HepG2 (cell line): ENCODE results near the gene TNNI3. TPM values are rescaled to one million over a fixed set of nuclear protein-coding genes. Genes with fewer than 3 reads are reported as not detected.
A peak's percentile ranks its signal among the peaks of the same experiment; 100 is the strongest.

Source experiments
- CHD2 ChIP-seq: IDR thresholded peaks from 2 replicates; pipeline ENCODE4 v1.6.1; 2011; ENCODE audit warnings: low read depth, low read length, improper control_type of control experiment
- GZF1 ChIP-seq: sonication (generic); formaldehyde crosslinking; IDR thresholded peaks from 2 replicates; pipeline ENCODE4 v1.5.1; 2020; ENCODE audit warnings: mild to moderate bottlenecking, missing genetic modification reagents
- HIVEP1 ChIP-seq: sonication (generic); formaldehyde crosslinking; IDR thresholded peaks from 2 replicates; pipeline ENCODE4 v1.4.0; 2020; ENCODE audit warnings: mild to moderate bottlenecking, missing genetic modification reagents
- KLF16 ChIP-seq, 2 experiments: sonication (generic) in 1 of 2; formaldehyde crosslinking in 1 of 2; IDR thresholded peaks; 2 replicates each; pipeline versions ENCODE4 v1.6.1 to v1.8.0; 2016 to 2023; ENCODE audit warnings: missing genetic modification reagents in 2 of 2, missing compliant biosample characterization in 1 of 2
- MAFK ChIP-seq, 2 experiments: IDR thresholded peaks in 1 of 2; conservative IDR thresholded peaks in 1 of 2; 2 replicates each; pipeline ENCODE4 v1.6.1; 2011; ENCODE audit warnings: improper control_type of control experiment in 2 of 2, low read length in 2 of 2
- MBNL3 ChIP-seq: fragments of 250-450 bp; sonication (Bioruptor Pico); conservative IDR thresholded peaks from 2 replicates; pipeline ENCODE4 v1.8.0; 2022; ENCODE audit warnings: mild to moderate bottlenecking, inconsistent platforms
- MXD4 ChIP-seq: IDR thresholded peaks from 2 replicates; pipeline ENCODE4 v1.6.1; 2016; ENCODE audit warnings: mild to moderate bottlenecking, missing biosample characterization, missing genetic modification reagents
- NR2F6 ChIP-seq, 2 experiments: IDR thresholded peaks; 2 replicates each; pipeline ENCODE4 v1.6.1; 2016; ENCODE audit warnings: antibody characterized with exemption in 1 of 2, mild to moderate bottlenecking in 1 of 2
- POLR2AphosphoS5 ChIP-seq: IDR thresholded peaks from 2 replicates; pipeline ENCODE4 v1.6.1; 2012; ENCODE audit warnings: low read depth, low read length
- RFXANK ChIP-seq: IDR thresholded peaks from 2 replicates; pipeline ENCODE4 v1.6.1; 2016
- ZNF160 ChIP-seq: sonication (generic); formaldehyde crosslinking; IDR thresholded peaks from 2 replicates; pipeline ENCODE4 v1.8.0; 2022; ENCODE audit warnings: mild to moderate bottlenecking, inconsistent platforms, missing genetic modification reagents
- ZNF331 ChIP-seq: sonication (generic); formaldehyde crosslinking; IDR thresholded peaks from 2 replicates; pipeline ENCODE4 v1.4.0; 2020; ENCODE audit warnings: missing genetic modification reagents
- ZNF354B ChIP-seq: sonication (generic); formaldehyde crosslinking; IDR thresholded peaks from 2 replicates; pipeline ENCODE4 v1.8.0; 2022; ENCODE audit warnings: mild to moderate bottlenecking, missing genetic modification reagents
- ZNF430 ChIP-seq: sonication (generic); formaldehyde crosslinking; IDR thresholded peaks from 2 replicates; pipeline ENCODE4 v1.9.0; 2021; ENCODE audit warnings: mild to moderate bottlenecking, missing genetic modification reagents
- ZNF614 ChIP-seq: IDR thresholded peaks from 2 replicates; pipeline ENCODE4 v1.6.1; 2018; ENCODE audit warnings: missing biosample characterization, missing genetic modification reagents, inconsistent platforms, borderline replicate concordance
- ZNF615 ChIP-seq: sonication (generic); formaldehyde crosslinking; IDR thresholded peaks from 2 replicates; pipeline ENCODE4 v1.5.0; 2020; ENCODE audit warnings: mild to moderate bottlenecking, missing genetic modification reagents, borderline replicate concordance
- ZNF703 ChIP-seq: sonication (generic); formaldehyde crosslinking; IDR thresholded peaks from 2 replicates; pipeline ENCODE4 v1.5.1; 2020; ENCODE audit warnings: missing genetic modification reagents, mild to moderate bottlenecking, moderate library complexity, borderline replicate concordance
- ZSCAN29 ChIP-seq: sonication (generic); formaldehyde crosslinking; conservative IDR thresholded peaks from 2 replicates; pipeline ENCODE4 v1.4.0; 2020; ENCODE audit warnings: mild to moderate bottlenecking, missing genetic modification reagents
- polyA plus RNA-seq, 8 experiments: library from polyadenylated mRNA; depleted of rRNA in 3 of 8; stranded (reverse) in 7 of 8; unstranded in 1 of 8; fragments of >200 nt; fragmentation: Illumina TruSeq in 4 of 8; extraction: Trizol in 4 of 8; gene quantifications; 2 replicates each; pipeline versions ENCODE4 v1.2.1 to v1.2.3, GENCODE V29; 2011 to 2016; ENCODE audit warnings: low read depth in 4 of 8, missing spikeins in 1 of 8, mixed read lengths in 1 of 8; ENCODE audit not compliant: insufficient read depth in 1 of 8
- total RNA-seq, 5 experiments: library from RNA; depleted of rRNA; stranded (reverse); fragments of >200 nt; fragmentation: Illumina TruSeq; extraction: Trizol; gene quantifications; 2 replicates each; pipeline ENCODE4 v1.2.3, GENCODE V29; 2016; ENCODE audit warnings: low read depth in 1 of 5
- TF ChIP-seq, protein P1 (sequence below): sonication (generic); formaldehyde crosslinking; IDR thresholded peaks from 2 replicates; pipeline ENCODE4 v1.4.0; 2020; ENCODE audit warnings: missing genetic modification reagents
- TF ChIP-seq, protein P2 (sequence below): IDR thresholded peaks from 2 replicates; pipeline ENCODE4 v1.6.1; 2012; ENCODE audit warnings: inconsistent platforms
- TF ChIP-seq, protein P3 (sequence below): sonication (generic); formaldehyde crosslinking; IDR thresholded peaks from 2 replicates; pipeline ENCODE4 v1.5.0; 2020; ENCODE audit warnings: missing genetic modification reagents
- TF ChIP-seq, protein P4 (sequence below): IDR thresholded peaks from 2 replicates; pipeline ENCODE4 v1.6.1; 2016; ENCODE audit warnings: low read depth, borderline replicate concordance
- TF ChIP-seq, protein P5 (sequence below): sonication (generic); formaldehyde crosslinking; IDR thresholded peaks from 2 replicates; pipeline ENCODE4 v1.4.0; 2020; ENCODE audit warnings: missing genetic modification reagents
- TF ChIP-seq, protein P6 (sequence below): sonication (generic); formaldehyde crosslinking; conservative IDR thresholded peaks from 2 replicates; pipeline ENCODE4 v1.4.0; 2020; ENCODE audit warnings: missing genetic modification reagents

The TNNI3 gene
- total and polyA plus RNA-seq, 2 of the 13 experiments (the other 11 are each of a cell fraction or from before 2014, with no cell fraction given): 3.5 to 3.7 TPM

DNA sequence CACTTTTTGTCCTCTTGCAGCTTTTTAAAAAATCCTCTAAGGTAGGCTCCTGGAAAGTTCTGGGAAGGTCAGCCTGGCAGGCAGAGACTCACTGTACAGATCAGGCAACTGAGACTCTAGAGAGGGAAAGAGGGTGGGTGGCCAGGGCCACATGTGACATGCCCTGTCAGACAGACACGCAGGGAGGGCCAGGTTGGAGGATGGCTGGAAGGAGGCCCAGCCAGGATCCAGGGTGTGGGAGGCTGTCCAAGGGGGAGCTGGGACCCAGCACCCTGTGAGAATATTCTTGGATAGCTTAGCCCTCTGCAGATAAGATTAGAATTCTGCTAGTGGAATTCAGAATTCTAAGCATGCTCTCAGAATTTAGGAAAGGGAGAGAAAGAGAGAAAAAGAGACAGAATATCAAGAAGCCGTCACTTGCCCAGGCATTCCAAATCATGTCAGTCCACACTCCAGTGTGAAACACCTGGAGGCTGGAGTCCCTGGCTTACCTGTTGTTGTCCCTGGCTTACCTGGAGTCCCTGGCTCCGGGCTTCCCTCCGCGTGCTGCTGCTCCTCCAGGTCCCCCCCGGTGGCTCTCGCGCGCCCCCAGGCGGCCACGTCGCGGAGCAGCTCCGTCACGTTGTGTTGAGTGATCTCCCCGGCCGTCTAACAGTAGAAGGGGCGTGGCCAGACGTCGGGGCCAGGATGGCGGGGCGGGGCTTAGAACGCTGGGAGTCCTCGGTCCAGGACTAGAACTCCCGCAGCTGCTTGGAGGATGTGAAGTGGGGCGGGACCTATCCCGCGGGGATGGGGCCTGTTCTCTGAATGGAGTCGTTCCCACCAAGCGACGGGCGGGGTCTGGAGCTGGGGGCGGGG is 2.8 kb upstream of the TNNI3 start (continued):
- TF ChIP-seq, protein P1, sequence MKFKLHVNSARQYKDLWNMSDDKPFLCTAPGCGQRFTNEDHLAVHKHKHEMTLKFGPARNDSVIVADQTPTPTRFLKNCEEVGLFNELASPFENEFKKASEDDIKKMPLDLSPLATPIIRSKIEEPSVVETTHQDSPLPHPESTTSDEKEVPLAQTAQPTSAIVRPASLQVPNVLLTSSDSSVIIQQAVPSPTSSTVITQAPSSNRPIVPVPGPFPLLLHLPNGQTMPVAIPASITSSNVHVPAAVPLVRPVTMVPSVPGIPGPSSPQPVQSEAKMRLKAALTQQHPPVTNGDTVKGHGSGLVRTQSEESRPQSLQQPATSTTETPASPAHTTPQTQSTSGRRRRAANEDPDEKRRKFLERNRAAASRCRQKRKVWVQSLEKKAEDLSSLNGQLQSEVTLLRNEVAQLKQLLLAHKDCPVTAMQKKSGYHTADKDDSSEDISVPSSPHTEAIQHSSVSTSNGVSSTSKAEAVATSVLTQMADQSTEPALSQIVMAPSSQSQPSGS (CRISPR knock-in tag): no peak; the same call in 1 of the 2 replicates
- TF ChIP-seq, protein P2, sequence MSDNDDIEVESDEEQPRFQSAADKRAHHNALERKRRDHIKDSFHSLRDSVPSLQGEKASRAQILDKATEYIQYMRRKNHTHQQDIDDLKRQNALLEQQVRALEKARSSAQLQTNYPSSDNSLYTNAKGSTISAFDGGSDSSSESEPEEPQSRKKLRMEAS: peak; percentile 63
- TF ChIP-seq HIVEP1 (CRISPR knock-in tag) (no peak), KLF16 (CRISPR knock-in tag; IDR thresholded peaks at IDR 0.05) (0 out of 4 replicates have a peak, but pooled peaks of 1 of the 2 experiments have one; percentile 29), MBNL3 (CRISPR knock-in tag) (no peak), ZNF331 (peak; percentile 26; the same call in 1 of the 2 replicates), POLR2AphosphoS5 (no peak), CHD2 (no peak), ZNF160 (no peak), NR2F6 (IDR thresholded peaks at IDR 0.05) (no peak), NR2F6 (CRISPR knock-in tag; IDR thresholded peaks at IDR 0.05) (no peak), ZSCAN29 (no peak), ZNF430 (CRISPR knock-in tag) (no peak), ZNF614 (no peak), RFXANK (no peak), MXD4 (no peak), ZNF703 (no peak), ZNF354B (CRISPR knock-in tag) (no peak), MAFK (conservative IDR thresholded peaks at IDR 0.05 in 1 of 2, IDR thresholded peaks at IDR 0.05 in 1 of 2; ENCODE audit: low read length in 2 of 2) (no peak), GZF1 (CRISPR knock-in tag) (no peak), ZNF615 (CRISPR knock-in tag) (no peak)
- TF ChIP-seq, protein P3, sequence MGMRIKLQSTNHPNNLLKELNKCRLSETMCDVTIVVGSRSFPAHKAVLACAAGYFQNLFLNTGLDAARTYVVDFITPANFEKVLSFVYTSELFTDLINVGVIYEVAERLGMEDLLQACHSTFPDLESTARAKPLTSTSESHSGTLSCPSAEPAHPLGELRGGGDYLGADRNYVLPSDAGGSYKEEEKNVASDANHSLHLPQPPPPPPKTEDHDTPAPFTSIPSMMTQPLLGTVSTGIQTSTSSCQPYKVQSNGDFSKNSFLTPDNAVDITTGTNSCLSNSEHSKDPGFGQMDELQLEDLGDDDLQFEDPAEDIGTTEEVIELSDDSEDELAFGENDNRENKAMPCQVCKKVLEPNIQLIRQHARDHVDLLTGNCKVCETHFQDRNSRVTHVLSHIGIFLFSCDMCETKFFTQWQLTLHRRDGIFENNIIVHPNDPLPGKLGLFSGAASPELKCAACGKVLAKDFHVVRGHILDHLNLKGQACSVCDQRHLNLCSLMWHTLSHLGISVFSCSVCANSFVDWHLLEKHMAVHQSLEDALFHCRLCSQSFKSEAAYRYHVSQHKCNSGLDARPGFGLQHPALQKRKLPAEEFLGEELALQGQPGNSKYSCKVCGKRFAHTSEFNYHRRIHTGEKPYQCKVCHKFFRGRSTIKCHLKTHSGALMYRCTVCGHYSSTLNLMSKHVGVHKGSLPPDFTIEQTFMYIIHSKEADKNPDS (CRISPR knock-in tag): no peak
- TF ChIP-seq, protein P4, sequence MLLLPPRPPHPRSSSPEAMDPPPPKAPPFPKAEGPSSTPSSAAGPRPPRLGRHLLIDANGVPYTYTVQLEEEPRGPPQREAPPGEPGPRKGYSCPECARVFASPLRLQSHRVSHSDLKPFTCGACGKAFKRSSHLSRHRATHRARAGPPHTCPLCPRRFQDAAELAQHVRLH (CRISPR knock-in tag): no peak
- TF ChIP-seq, protein P5, sequence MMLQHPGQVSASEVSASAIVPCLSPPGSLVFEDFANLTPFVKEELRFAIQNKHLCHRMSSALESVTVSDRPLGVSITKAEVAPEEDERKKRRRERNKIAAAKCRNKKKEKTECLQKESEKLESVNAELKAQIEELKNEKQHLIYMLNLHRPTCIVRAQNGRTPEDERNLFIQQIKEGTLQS (CRISPR knock-in tag): no peak
- TF ChIP-seq, protein P6, sequence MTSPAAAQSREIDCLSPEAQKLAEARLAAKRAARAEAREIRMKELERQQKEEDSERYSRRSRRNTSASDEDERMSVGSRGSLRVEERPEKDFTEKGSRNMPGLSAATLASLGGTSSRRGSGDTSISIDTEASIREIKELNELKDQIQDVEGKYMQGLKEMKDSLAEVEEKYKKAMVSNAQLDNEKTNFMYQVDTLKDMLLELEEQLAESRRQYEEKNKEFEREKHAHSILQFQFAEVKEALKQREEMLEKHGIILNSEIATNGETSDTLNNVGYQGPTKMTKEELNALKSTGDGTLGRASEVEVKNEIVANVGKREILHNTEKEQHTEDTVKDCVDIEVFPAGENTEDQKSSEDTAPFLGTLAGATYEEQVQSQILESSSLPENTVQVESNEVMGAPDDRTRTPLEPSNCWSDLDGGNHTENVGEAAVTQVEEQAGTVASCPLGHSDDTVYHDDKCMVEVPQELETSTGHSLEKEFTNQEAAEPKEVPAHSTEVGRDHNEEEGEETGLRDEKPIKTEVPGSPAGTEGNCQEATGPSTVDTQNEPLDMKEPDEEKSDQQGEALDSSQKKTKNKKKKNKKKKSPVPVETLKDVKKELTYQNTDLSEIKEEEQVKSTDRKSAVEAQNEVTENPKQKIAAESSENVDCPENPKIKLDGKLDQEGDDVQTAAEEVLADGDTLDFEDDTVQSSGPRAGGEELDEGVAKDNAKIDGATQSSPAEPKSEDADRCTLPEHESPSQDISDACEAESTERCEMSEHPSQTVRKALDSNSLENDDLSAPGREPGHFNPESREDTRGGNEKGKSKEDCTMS (CRISPR knock-in tag): no peak
